AG20443 (cell line): ENCODE data around the gene HOXC9.
"Not testable (repeated sequence)": the region's sequence is repeated elsewhere in the genome, so short reads cannot be mapped to it uniquely, and the experiment has no call there.

Source experiments
- DNase-seq: peaks from one replicate; pipeline ENCODE4 v3.0.0; 2012; ENCODE audit warnings: low spot score, mixed read lengths

HOXC9 gene

DNA sequence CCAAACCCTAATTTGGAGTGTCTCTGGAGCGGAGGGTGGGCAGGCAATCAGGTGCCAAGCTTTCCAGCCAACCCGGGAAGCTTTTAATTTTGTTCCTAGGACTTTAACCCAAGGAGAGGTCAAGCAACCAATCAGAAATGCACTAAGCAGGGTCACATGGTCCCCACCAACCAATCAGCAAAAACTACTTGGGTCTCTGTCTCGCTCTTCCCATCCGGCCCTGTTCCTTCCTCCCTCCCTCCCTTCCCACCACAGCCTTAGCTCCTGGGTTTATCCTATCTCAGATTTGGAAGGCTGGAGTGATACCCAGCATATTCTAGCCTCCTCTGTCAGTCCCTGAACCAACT is 40.2 kb downstream of the HOXC9 start:
- DNase-seq, result peak; percentile 69

DNA sequence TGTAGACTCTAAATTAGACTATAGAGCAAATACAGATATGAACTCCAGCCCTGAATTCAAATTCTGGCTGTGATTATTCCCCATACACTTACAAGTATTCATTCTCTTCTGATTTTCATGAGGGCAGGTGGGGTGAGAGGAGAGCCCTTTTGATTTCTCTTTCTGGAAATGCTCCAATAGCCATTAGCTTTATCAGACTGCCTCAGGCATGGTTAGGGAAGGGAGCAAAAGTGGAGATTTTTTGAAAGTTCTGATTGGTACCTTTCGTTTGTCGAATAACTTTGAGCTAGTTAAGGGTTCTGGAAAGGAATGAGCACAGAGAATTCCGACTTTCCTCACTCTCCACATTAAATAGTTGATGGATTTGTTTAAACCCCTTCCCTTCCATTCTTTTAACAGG is 40.7 kb downstream of the HOXC9 start:
- no peak for DNase-seq

DNA sequence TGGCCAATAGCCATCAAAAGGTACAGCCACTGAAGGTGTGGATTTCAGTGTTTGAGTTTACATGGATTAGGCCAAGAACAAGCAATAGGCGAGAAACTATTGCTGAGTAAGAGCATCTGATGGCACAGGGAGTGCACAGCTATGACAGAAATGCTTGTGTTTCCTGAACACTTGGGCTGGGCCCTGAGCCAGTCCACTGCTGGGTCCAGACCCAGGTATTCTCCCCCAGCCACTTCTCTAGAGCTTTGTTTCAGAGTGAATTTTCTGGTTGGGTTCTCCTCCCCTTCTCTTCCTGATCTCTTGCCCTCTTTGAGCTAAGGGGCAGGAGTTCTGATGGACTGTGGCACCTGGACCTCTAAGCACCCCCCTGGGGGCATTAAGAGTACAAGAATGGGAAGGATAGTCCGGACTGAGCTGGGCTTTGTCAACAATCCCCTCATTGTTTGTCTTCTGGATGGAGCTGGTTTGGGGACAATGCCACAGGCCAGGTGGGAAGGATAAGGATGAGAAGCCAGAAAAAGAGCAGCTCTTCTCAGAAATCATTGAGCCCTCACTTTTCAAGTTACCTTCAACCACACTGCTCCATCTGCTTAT is 41.2 kb downstream of the HOXC9 start:
- DNase-seq, result no peak

DNA sequence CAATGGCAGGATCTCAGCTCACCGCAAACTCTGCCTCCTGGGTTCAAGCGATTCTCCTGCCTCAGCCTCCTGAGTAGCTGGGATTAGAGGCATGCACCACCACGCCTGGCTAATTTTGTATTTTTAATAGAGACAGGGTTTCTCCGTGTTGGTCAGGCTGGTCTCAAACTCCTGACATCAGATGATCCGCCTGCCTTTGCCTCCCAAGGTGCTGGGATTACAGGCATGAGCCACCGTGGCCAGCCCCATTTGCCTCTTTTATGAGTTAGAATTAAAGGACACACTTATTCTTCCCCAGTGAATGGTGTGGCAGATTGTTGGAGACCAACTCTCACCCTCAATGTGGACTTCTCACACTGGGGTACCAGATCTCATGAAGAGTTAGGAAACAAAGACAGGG is 42.1 kb downstream of the HOXC9 start:
- DNase-seq, result not testable (repeated sequence)

DNA sequence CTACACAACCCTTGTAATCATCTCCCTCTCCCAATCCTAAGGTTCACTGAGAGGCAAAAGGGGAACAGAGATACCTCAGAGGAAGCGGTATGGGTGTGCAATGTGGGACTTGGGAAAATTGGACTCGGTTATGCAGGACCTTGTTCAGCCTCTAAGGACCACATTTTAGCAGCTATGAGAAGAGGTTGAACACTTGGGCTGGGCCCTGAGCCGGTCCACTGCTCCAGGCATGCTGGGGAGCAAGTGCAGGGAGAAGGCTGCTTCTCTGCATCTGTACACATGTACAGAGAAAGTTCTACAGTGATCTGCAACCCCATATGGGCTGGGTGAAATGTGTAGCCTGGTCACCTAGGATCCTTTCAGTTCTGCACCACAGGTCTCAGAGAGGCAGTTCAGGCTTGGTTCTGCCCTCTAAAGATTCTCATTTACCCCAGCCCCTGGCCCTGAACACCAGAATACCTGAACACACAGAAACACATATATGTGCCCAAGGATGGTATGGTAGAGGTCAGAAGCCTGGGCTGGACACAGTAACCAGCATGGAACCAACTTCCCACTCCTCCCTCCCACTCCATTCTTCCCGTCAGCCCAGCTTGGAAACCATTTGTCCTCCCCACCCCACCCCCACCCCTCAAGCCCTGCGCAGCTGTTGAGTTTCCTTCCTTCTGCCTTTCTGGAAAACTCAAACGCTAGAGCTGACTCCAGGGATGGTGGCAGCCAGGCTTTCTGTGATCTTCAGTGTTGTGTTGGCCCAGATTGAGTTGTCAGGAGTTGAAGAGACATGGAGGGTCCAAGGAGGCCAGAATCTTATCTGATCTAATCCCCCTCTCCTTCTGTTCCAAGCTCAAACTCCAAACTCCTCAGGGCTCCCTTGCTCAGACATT is 43.3 kb downstream of the HOXC9 start:
- DNase-seq, result no peak

DNA sequence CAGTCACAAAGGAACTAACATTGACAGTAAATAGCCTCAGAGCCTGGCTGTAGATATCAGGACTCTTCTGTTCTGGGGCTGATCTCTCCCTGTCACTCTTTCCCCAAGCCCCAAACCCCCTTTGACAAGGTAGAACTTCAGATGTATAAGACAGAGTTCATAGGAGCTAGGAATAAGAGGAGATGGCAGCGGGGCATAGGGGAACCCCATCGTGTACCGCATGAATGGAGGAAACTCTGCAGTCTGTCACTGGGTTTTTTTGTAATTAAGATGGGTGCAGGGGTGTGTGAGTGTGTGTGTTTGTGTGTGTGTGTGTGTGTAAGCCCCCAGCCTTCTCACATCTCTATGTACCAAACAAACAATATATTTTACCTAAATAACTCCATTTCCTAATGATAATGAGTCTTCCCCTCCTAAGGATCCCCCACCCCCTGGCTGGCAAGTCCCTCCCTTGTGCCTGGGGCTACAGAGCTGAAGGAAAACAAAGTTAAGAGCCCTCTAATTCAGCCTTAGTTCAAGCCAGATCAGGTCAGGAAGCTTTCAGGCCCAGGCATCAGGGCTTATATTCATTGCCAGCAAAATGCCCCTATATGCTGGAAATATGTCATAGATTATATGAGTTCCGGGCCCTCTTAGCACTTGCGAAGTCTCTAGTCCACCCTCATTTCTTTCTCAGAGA is 44.6 kb downstream of the HOXC9 start:
- DNase-seq, result no peak

DNA sequence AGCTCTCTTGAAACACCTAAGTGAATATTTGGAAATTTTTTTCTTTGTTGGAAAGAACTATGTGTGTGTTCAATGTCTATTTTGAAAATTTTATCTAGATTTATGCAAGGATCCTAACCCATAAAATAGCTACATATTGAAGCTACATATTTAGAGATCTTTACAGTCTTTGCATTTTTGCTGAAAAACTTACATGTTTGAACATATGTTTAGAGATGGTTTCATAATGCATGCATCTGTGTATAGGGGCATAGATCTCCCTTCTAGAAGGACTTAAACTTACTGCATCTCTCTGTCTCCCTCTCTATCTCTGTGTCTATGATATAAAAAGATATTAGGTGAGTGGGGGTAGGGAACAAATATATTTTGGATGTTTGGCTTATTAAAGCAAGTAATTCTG is 45.4 kb downstream of the HOXC9 start:
- no peak for DNase-seq

DNA sequence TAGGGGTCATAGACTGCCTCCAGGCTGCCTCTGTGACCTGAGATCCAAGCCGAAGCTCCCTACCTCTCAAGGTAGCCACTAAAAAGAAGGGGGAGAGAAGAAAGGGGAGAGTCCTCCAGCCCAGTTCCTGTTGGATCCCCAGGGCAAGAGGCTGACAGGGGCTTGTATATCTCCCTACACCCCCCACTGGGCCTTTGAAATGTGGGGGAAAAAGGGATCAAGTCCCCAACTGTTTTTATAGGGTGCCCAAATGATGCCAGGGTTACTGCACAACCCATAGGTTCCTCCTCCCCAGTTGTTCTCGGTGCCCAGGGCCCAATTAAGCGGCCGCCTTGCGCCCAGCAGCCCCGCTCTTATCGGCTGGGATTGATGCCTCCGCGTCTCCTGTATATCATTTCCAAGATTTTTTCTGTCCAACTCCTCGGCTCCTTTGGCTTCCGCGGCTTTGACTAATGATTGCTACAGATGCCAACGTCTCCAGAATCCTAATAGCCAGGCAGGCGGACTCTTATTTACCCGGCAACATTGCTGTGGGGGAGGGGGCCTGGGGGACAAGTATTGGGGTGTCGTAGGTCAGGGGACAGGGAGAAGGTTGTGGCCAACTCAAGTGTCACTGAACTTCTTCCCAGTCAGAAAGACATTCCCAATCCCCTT is 46.0 kb downstream of the HOXC9 start:
- DNase-seq, result no peak

DNA sequence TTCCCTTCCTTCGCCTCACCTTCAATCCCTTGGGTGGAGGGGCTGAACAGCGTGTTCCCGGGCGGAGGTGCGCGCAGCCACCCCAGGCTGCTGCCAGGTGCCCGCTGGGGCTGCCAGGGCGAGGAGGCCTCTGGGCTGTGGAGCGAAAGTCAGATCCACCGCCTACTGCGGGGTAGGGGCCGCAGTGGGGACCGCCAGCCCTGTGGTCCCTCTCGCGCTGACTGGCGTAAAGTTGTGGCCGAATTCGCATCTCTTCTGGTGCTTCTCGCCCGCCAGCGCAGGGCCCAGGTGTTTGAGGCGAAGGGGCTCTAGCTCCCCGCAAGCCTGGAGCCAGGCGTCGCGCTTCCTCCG is 46.8 kb downstream of the HOXC9 start:
- no peak for DNase-seq

DNA sequence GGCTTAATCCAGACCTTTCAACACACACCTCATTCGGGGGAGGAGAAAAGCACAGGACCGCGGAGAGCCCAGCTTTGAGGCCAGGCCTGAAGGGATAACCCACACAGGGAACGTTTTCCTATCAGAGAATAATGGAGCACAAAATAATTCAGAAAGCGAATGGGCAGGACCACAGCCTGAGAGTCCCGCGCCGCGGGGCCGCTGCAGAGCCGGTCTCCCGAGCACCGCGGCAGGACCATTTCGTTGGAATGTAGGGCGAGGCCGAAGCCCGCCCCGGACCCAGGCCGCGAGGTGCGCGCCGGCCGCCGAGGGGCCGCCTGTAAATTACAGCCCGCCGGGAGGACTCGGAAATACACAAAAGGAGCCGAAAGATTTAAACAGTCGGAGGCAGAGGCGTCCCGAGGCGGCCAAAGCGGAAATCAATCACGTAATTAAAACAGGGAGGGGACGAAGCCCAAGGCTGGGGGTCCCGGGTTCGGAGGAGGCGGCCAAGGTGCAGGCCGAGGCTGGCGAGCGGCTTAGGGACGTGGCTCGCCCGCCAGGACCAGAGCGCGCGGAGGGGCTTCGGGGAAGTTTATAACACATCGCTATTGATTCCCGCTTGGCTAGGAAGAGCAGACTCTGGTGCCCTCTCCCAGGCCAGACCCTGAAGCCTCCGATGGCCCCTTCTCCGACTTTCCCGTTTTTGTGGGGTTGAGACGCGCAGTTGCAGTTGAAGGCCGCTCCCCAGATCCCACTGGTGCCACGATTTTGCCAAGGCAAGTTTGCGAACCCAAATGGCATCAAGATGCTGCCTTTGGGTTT is 47.4 kb downstream of the HOXC9 start:
- no peak for DNase-seq

DNA sequence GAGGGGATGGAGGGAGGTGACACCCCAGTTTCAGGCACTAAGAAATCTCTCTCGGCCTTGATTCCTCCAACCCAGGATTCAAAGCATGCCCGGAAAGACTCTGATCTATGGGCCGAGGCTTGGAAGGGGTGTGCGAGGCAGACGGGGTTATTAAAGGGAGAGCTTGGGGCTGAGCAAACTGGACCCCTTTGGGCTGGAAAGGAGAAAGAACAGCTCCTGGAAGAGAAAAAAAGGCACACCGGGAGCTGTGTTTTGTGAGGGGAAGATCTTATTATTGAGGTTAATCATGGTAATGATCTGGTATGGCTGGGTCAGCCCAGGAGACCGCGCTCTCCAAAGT is 48.0 kb downstream of the HOXC9 start:
- DNase-seq, result no peak

DNA sequence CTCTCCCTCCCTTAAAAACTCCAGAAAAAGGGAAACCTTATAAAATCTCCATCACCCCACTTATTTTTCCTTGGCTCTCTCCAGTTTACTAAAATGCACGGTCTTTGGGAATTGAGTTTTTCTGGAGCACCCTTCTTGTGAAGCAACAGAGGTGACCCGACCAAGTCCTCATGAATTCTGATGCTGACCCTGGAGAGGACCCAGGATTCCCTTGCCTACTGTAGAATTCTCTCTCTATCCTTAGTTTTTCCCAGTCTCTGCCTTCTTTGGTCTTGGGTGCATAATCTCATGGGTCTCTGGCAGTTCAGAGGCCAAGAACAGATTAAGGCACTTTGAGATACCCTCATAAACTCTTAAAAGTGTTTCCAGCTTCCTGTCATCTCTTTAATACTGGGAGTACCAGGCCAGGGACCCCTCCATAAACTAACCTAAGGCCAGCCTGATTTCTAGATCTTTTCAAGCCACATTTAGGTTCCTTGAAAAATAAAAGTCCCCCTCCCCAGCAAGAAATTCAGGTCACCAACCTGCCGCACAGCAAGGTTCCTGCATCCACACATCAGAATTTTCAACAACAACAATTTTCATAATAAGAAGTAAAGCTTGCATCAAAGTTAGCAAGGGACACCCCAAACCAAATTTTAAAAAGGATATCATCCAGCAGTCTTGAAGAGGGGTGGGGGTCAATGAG is 48.6 kb downstream of the HOXC9 start:
- DNase-seq, result no peak

DNA sequence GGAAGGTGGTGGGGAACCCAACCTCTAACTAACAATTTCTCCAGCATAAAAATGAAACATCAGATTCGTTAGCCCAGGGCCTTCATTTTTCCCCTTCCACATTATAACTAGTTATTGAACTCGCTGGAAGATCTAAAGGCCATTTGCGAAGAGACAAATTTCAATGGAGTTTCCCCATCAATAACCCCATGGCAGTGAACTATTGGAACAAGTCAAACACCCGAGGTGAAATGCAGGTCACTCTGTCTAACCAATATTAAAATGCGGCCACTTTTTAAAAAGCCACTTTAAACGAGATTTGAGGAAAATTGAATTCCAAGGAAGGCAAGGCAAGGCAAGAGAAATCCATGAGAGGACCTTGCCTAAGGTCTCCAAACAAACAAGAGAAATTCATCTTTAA is 49.1 kb downstream of the HOXC9 start:
- DNase-seq, result no peak

DNA sequence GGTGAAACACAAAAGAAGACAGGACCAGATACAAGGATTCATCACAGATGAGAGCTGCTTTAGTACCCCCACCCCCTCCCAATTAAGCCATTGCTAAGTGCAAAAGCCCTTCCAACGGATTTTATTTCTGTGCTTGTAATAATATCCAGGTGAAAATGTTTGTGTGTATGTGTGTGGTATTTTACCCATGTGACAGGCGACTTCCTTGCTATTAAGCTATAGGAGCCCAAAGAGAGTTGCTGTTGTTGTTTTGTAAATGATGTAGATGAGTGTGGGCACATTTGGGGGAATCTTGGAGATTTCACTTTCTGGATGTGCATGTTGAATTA is 50.5 kb downstream of the HOXC9 start:
- DNase-seq, result no peak

DNA sequence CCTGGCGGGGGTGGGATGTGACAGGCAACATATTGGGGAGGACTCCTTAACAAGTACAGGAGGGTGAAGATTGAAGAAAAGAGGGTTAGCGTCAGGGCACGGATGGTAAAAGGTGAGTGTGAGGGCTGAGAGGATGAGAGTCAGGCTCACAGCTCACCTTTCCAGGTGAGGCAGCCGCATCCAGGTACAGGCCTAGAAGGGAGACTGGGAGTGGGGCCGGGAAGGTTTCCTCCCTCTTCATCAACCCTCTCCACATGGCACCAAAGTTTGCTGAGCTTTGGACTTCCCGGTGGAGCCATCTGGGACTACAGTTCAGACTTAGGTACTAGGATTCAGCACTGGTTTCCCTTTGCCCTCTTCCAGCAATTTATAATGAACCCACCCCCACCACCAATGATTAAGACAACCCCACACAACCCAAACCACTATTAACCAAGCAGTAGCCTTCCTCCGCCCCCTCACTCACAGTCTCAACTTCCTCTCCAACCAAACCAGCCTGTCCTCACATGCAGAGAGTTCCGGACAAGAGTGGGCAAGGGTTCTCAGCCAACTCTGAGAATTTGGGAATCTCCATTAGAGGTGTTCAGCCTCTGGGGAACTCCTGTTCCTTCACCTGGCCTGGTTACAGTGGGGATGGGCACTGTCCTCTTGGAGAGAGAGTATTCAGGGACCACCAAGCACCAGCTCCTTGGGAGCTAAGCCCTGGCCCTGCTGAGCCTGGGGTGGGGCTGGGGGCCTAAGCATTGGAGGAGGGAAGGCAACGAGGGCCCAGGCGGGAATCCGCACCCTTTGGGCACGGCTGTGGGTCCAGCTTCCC is 51.3 kb downstream of the HOXC9 start:
- DNase-seq, result no peak

DNA sequence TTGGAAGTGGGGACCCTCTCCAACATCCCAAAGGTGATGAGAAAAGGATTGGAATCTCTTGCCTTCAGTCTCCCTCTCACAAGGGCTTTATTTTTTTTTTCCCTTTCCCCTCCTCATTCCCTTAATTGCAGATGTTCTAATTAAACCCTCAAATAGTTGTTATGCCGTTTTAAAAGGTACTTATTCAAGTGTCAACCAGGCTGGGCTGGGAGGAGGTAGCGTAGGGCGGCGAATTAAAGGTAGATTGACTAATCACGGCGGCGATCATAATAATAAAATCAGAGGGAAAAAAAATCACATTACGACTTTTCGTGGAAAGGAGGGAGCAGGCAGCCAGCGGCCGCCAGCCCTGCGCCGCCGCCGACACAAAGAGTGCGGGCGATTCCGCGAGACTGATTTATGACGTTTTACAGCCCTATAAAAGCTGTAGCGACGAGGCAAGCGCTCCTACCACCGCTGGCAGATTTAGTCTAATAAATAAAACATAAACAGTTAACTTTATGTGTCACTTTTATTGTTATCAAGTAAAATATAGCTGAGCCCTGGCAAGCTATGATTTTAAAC is 52.0 kb downstream of the HOXC9 start:
- no peak for DNase-seq

DNA sequence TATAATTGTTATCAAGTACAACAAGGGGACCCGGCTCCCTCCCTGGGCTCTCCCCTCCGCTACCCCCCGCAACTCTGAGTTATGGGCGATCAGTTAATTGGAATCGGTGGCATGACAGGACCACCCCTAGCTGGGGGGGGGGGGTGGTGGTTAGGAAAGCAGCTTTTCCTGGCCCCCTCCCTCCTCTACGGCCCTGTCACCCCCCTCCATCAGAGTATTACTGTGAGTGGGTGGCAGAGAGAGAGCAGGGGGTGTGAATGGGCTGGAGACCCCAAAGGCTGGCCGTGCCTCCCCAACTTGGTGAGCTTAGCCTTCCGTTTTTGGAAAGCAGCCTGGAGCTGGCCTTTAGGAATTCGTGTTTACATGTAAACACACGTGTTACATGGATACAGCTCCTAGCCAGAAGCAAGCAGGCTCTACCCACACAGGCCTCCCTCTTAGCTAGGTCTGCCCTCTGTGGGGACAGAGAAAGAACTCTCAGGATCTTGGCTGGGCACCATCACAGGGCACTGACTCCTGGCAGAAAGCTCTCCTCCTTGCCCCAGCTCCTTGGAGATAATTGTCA is 52.6 kb downstream of the HOXC9 start:
- peak; percentile 61 for DNase-seq
